Left lung (tissue), 10 donors: ENCODE results near the gene ERBB2. TPM values are rescaled to one million over a fixed set of nuclear protein-coding genes. Genes with fewer than 3 reads are reported as not detected.

Source experiments
- ATAC-seq: fragments of 200-7000 bp; cut with Tn5 transposase; one replicate; pipeline ENCODE4 v1.9.1; 2020; ENCODE audit warnings: moderate library complexity
- DNase-seq, 4 donors: peaks; one replicate each; pipeline ENCODE4 v3.0.0-alpha.2; 2013 to 2020
- H3K27ac ChIP-seq, 2 donors: fragments of 200-600 bp; sonication (generic) in 1 of 2; one replicate each; pipeline versions ENCODE4 v1.5.0 to v1.8.0; 2020 to 2021
- H3K27me3 ChIP-seq, 2 donors: fragments of 200-600 bp; sonication (generic) in 1 of 2; one replicate each; pipeline versions ENCODE4 v1.5.0 to v1.8.0; 2020 to 2021
- H3K36me3 ChIP-seq, 2 donors: fragments of 200-600 bp; sonication (generic) in 1 of 2; one replicate each; pipeline versions ENCODE4 v1.5.0 to v1.8.0; 2020 to 2021
- H3K4me1 ChIP-seq, 2 donors: fragments of 200-600 bp; one replicate each; pipeline ENCODE4 v1.8.0; 2021
- H3K4me3 ChIP-seq, 2 donors: fragments of 200-600 bp; sonication (generic) in 1 of 2; one replicate each; pipeline versions ENCODE4 v1.5.0 to v1.8.0; 2020 to 2021; ENCODE audit warnings: mild to moderate bottlenecking in 1 of 2
- H3K9me3 ChIP-seq, 2 donors: fragments of 200-600 bp; sonication (generic) in 1 of 2; one replicate each; pipeline versions ENCODE4 v1.5.0 to v1.8.0; 2020 to 2021
- CTCF ChIP-seq, 2 donors: fragments of 200-600 bp; sonication (generic) in 1 of 2; IDR thresholded peaks; one replicate each; pipeline versions ENCODE4 v1.5.0 to v1.8.0; 2021; ENCODE audit warnings: antibody characterized with exemption in 2 of 2
- intact Hi-C, 2 donors: fragments of 100-400 bp; cut with DNase I; formaldehyde crosslinking; loops; one replicate each; pipeline versions ENCODE4 v1.11.2 to v1.14.2; 2022
- polyA plus RNA-seq, 6 donors: library from polyadenylated mRNA; unstranded; fragments of 120-200 nt; gene quantifications; one replicate each; pipeline ENCODE4 v1.2.1, GENCODE V29; 2013; ENCODE audit not compliant: insufficient read length in 6 of 6
- total RNA-seq, 2 donors: library from RNA; stranded (reverse); fragmentation: NEBNext Ultra II Directional; extraction: Animal tissue kit (Norgen Biotek cat#: 25700); gene quantifications; one replicate each; pipeline ENCODE4 v1.2.1, GENCODE V29; 2021
- donor health status: DM: no; HTN: yes; CAD: no.
- donor health status: DM: no; HTN: no; CAD: no.

The ERBB2 gene
- total and polyA plus RNA-seq, 8 donors = 65.1 to 137 (median 107) TPM

GRCh38 chr17:39664581-39665561 lies 35.0 kb upstream of the ERBB2 start, which contains the start of gene TCAP:
Gene TCAP (plus strand): TSS chr17:39665349. CDS start chr17:39665360, 11 bp downstream.
- Histone ChIP-seq H3K4me3 (no peak within 1 kb of the TSS), H3K27me3 (peaks cover 19 to 54% of the 10 kb centered on the region in 2 donors), H3K4me1 (peaks cover 6 to 77% of the 10 kb centered on the region in 2 donors), H3K36me3 (peaks cover 0 to 32% of the 10 kb centered on the region in 2 donors), H3K9me3 (no peaks in the 10 kb centered on the region), H3K27ac (no peak within 1 kb of the TSS)
- TF ChIP-seq CTCF (IDR thresholded peaks at IDR 0.05) = no peak
- no peak for ATAC-seq
- no peak for DNase-seq
- intact Hi-C loops = no loop called here

- no peak for TF ChIP-seq CTCF (IDR thresholded peaks at IDR 0.05)
- no peak overlapping the region for H3K4me3 ChIP-seq
- no peak for ATAC-seq
- H3K4me1 ChIP-seq = peaks cover 6 to 69% of the 10 kb centered on the region in 2 donors
- H3K36me3 ChIP-seq = peaks cover 0 to 24% of the 10 kb centered on the region in 2 donors
- no peaks in the 10 kb centered on the region for H3K9me3 ChIP-seq
- no peak overlapping the region for H3K27ac ChIP-seq
- DNase-seq = no peak
- intact Hi-C loops = no loop called here
- H3K27me3 ChIP-seq = peaks cover 23 to 62% of the 10 kb centered on the region in 2 donors
These were observed 34.1 kb upstream of the ERBB2 start for GRCh38 chr17:39665642-39666224.

GRCh38 chr17:39666231-39666600 lies 33.6 kb upstream of the ERBB2 start:
- Histone ChIP-seq H3K27ac (no peak overlapping the region), H3K36me3 (peaks cover 0 to 19% of the 10 kb centered on the region in 2 donors), H3K27me3 (peaks cover 27 to 67% of the 10 kb centered on the region in 2 donors), H3K9me3 (no peaks in the 10 kb centered on the region), H3K4me3 (no peak overlapping the region), H3K4me1 (peaks cover 6 to 64% of the 10 kb centered on the region in 2 donors)
- intact Hi-C loops = no loop called here
- ATAC-seq (no peak), DNase-seq (no peak)
- no peak for TF ChIP-seq CTCF (IDR thresholded peaks at IDR 0.05)

- H3K9me3 ChIP-seq = no peaks in the 10 kb centered on the region
- peaks cover 6 to 59% of the 10 kb centered on the region in 2 donors for H3K4me1 ChIP-seq
- H3K4me3 ChIP-seq = no peak overlapping the region
- peaks cover 0 to 14% of the 10 kb centered on the region in 2 donors for H3K36me3 ChIP-seq
- intact Hi-C loops = no loop called here
- DNase-seq (no peak), ATAC-seq (no peak)
- H3K27ac ChIP-seq = peak overlapping the region in 1 of 2 donors; percentile 23
- TF ChIP-seq CTCF (IDR thresholded peaks at IDR 0.05) = no peak
- H3K27me3 ChIP-seq = peaks cover 29 to 72% of the 10 kb centered on the region in 2 donors
These were observed 33.1 kb upstream of the ERBB2 start for GRCh38 chr17:39666601-39667261.
